SK-N-MC (cell line): ENCODE measurements around the gene FBXL14.

Experiments
- EZH2 ChIP-seq: fragments of 200-600 bp; sonication (generic); IDR thresholded peaks from one replicate; pipeline ENCODE4 v1.6.1; 2017; ENCODE audit warnings: antibody characterized with exemption
- POLR2AphosphoS5 ChIP-seq: IDR thresholded peaks from 2 replicates; pipeline ENCODE4 v1.6.1; 2012; ENCODE audit warnings: mild to moderate bottlenecking, low read depth, low read length, borderline replicate concordance

- TF ChIP-seq POLR2AphosphoS5 (no peak), EZH2 (no peak)
Measured at GRCh38 chr12:1619587-1619986, 25.2 kb upstream of the FBXL14 start.
